Measurements from ENCODE around the gene GRM7. TPM values are rescaled to one million over a fixed set of nuclear protein-coding genes. Genes with fewer than 3 reads are reported as not detected.

GRM7 gene
- total RNA-seq: 1 to 10 TPM in 2 of 3 donors, under 1 TPM in 1; 0.59 to 1.3 (median 1.1) TPM

DNA sequence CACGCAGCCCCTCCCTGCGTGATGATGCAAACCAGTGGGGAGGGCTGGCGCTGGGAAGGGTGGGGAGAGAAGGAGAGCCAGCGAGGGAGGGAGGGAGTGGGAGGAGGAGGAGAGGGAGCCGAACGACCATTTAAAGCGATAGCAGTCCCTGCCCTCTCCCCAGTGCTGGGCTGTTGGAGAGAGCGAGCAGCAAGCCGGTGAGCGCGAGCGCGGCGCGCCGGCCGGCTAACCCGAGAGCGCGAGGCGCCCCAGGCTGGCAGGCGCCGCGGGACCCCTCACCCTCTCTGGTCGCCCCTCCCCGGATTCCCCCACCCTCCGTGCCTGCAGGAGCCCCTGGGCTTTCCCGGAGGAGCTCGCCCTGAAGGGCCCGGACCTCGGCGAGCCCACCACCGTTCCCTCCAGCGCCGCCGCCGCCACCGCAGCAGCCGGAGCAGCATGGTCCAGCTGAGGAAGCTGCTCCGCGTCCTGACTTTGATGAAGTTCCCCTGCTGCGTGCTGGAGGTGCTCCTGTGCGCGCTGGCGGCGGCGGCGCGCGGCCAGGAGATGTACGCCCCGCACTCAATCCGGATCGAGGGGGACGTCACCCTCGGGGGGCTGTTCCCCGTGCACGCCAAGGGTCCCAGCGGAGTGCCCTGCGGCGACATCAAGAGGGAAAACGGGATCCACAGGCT is at the start of gene GRM7:
Gene GRM7 (plus strand): TSS at position 162 of the 671 bp plus-strand sequence.
- H3K4me3 ChIP-seq: peak within 1 kb of the TSS; percentile 37 to 68 (median 47)
- no peaks in the 10 kb centered on the region for H3K9me3 ChIP-seq
- DNase-seq (ENCODE audit: low spot score in 2 of 2): no peak
- H3K4me1 ChIP-seq: no peaks in the 10 kb centered on the region
- H3K27me3 ChIP-seq: peaks cover 0 to 51% of the 10 kb centered on the region in 2 donors
- H3K36me3 ChIP-seq: no peaks in the 10 kb centered on the region
- intact Hi-C loops (cut with DNase I; ENCODE audit: low total_unique reads): no loop called here
- no peak within 1 kb of the TSS for H3K27ac ChIP-seq
- no peak for TF ChIP-seq POLR2A (IDR thresholded peaks at IDR 0.05)
- TF ChIP-seq, protein P1, sequence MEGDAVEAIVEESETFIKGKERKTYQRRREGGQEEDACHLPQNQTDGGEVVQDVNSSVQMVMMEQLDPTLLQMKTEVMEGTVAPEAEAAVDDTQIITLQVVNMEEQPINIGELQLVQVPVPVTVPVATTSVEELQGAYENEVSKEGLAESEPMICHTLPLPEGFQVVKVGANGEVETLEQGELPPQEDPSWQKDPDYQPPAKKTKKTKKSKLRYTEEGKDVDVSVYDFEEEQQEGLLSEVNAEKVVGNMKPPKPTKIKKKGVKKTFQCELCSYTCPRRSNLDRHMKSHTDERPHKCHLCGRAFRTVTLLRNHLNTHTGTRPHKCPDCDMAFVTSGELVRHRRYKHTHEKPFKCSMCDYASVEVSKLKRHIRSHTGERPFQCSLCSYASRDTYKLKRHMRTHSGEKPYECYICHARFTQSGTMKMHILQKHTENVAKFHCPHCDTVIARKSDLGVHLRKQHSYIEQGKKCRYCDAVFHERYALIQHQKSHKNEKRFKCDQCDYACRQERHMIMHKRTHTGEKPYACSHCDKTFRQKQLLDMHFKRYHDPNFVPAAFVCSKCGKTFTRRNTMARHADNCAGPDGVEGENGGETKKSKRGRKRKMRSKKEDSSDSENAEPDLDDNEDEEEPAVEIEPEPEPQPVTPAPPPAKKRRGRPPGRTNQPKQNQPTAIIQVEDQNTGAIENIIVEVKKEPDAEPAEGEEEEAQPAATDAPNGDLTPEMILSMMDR (IDR thresholded peaks at IDR 0.05): no peak
- TF ChIP-seq POLR2AphosphoS5 (IDR thresholded peaks at IDR 0.05): no peak

DNA sequence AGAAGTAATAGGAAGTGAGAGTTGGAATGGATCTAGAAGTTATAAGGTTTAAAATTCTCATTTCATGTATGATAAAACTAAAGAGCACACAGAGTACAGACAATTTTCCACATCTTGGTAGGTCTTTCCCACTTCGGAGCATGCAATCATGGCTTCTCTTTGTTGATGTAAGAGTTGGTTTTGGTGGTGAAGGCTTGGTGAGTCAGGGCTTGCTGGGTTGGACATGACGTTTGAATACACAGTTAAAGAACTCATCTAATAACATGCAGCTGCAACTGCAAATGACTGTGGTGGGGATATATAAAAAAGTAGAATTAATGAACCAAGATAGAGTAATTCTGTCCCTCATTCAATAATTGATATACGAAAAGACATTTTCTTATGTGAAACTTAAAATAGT is 39.5 kb upstream of the GRM7 start:
- no peaks in the 10 kb centered on the region for H3K36me3 ChIP-seq
- no peaks in the 10 kb centered on the region for H3K4me1 ChIP-seq
- no peak overlapping the region for H3K4me3 ChIP-seq
- no peak overlapping the region for H3K27ac ChIP-seq
- H3K9me3 ChIP-seq: no peaks in the 10 kb centered on the region
- H3K27me3 ChIP-seq: no peaks in the 10 kb centered on the region
- intact Hi-C loops (cut with DNase I; ENCODE audit: low total_unique reads): no loop called here
- TF ChIP-seq, protein P1 (IDR thresholded peaks at IDR 0.05): no peak
- no peak for TF ChIP-seq POLR2A (IDR thresholded peaks at IDR 0.05)
- TF ChIP-seq POLR2AphosphoS5 (IDR thresholded peaks at IDR 0.05): no peak
- DNase-seq (ENCODE audit: low spot score in 2 of 2): no peak

DNA sequence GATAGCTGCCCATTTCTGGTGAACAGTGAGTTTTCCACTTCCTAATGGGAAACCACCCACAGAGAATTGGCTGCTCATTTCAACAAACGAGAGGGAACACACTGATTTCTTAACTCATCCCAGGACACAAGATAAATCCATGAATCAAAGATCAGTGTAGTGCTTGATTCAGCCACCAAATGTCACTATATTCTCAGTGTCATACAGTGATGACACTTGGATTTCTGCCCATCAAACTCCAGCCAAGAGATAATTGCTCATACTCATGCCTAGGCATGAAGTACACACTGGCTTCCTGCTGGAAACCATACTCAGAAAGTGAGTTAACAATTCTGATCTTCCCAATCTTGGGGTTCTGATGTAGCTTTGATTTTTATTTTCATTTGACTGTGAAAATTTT is 35.4 kb upstream of the GRM7 start:
- no peak for DNase-seq (ENCODE audit: low spot score in 2 of 2)
- Histone ChIP-seq H3K36me3 (no peaks in the 10 kb centered on the region), H3K27ac (no peak overlapping the region), H3K9me3 (no peaks in the 10 kb centered on the region), H3K27me3 (no peaks in the 10 kb centered on the region), H3K4me3 (no peak overlapping the region), H3K4me1 (no peaks in the 10 kb centered on the region)
- intact Hi-C loops (cut with DNase I; ENCODE audit: low total_unique reads): no loop called here
- TF ChIP-seq POLR2AphosphoS5 (IDR thresholded peaks at IDR 0.05) (no peak), POLR2A (IDR thresholded peaks at IDR 0.05) (no peak)
- TF ChIP-seq, protein P1 (IDR thresholded peaks at IDR 0.05): no peak

DNA sequence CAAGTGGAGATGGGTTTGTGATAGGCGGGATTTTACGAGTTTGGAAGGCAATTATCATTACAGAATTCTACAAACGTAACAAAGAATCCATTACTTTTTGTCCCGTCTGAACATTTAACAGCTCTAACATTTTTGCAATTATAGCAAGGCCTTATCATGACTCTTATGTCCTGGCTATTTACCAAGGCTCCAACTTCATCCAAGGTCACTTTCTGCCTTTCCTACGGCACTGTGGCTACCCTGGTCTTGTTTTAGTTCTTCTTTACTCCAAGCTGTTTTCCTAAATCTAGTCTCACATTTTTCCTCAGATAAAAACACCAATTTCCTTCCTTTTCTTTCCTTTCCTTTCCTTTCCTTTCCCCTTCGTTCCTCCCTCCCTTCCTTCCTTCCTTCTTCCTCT is 33.5 kb upstream of the GRM7 start:
- TF ChIP-seq POLR2A (IDR thresholded peaks at IDR 0.05) (no peak), POLR2AphosphoS5 (IDR thresholded peaks at IDR 0.05) (no peak)
- TF ChIP-seq, protein P1 (IDR thresholded peaks at IDR 0.05): no peak

DNA sequence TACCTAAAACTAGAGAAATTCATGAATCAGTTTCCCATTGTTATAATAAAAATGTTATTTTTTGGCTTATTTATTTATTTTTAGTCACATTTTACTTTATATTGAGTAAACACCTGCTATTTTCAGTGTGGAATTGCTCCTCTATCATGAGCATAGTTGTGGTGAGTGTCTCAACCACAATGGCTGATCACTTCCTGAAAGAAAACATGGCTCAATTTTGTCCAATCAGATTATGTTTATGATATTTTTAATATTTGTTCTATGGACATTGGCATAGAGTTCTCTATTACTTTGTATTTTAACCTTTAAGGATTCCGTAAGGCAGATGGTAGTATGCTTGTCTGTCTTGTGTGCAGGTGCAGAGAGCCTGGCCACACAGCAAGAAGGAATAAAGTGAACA is 16.2 kb upstream of the GRM7 start:
- H3K9me3 ChIP-seq: no peaks in the 10 kb centered on the region
- no peaks in the 10 kb centered on the region for H3K4me1 ChIP-seq
- no peak overlapping the region for H3K27ac ChIP-seq
- H3K36me3 ChIP-seq: no peaks in the 10 kb centered on the region
- no peak for TF ChIP-seq POLR2A (IDR thresholded peaks at IDR 0.05)
- TF ChIP-seq, protein P1 (IDR thresholded peaks at IDR 0.05): no peak
- TF ChIP-seq POLR2AphosphoS5 (IDR thresholded peaks at IDR 0.05): no peak
- DNase-seq (ENCODE audit: low spot score in 2 of 2): no peak
- no peak overlapping the region for H3K4me3 ChIP-seq
- no peaks in the 10 kb centered on the region for H3K27me3 ChIP-seq
- intact Hi-C loops (cut with DNase I; ENCODE audit: low total_unique reads): no loop called here

More for the DNA sequence above, 33.5 kb upstream of the GRM7 start:
- no peak overlapping the region for H3K4me3 ChIP-seq
- intact Hi-C loops (cut with DNase I; ENCODE audit: low total_unique reads): no loop called here
- H3K27ac ChIP-seq: no peak overlapping the region
- H3K9me3 ChIP-seq: no peaks in the 10 kb centered on the region
- no peaks in the 10 kb centered on the region for H3K4me1 ChIP-seq
- no peak for DNase-seq (ENCODE audit: low spot score in 2 of 2)
- H3K36me3 ChIP-seq: no peaks in the 10 kb centered on the region
- H3K27me3 ChIP-seq: no peaks in the 10 kb centered on the region
